A549 treated with DMSO at 1 μM for 4 hours (cell line): ENCODE data around the gene ZNF613. TPM values are rescaled to one million over a fixed set of nuclear protein-coding genes. Genes with fewer than 3 reads are reported as not detected.

Source experiments
- total RNA-seq: library from RNA; stranded (reverse); fragments of 200-300 nt; extraction: Qiagen RNA extraction; gene quantifications from 5 replicates; pipeline ENCODE4 v1.2.3, GENCODE V29; 2022; ENCODE audit warnings: low read depth

The ZNF613 gene
- total RNA-seq, result 0.89 to 1.6 TPM (median 1.0 TPM) in 5 replicates

DNA sequence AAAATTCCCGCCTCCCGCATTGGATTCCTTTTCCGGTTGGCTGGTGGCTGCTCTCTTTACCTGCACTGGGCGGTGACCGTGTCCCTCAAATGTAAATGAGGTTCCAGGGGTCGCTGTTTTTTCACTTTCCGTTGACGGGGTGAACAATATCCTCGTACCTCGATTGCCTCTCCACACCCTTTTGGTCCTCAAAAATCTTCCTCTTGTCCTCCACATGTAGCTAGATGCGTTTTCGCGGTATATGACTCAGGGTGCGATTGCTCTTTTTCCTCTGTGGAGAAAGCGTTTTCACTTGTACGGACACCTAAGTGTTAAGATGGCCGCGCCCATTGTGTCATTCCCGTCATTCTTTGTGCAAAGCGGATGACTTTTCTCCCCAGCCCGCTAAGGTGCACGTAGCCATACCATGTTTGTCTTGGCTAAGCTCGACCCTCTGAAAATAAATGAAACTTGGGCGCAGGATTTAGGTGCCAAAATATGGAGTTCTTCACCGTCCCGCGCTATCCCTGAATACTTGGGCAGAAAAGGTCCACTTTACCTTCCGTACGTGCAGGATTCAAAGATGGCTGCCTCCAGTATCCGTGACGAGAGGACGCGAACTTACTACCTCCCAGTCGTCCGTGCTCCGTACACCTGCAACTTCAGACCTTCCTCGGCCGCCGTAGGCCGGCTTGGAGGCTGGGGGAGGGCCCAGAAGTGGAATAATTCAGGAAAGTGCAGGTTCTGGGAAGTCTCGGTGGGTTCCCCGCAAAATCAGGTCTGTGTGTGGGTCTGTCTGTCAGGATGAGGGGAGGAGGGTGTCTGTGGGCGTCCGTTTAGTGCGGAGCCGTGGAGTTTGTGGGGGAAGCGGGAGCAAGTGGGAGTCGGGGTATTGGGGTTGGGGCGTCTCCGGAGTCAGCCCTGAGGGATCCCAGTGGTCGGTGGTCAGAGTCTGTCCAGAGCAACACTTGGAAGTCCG is at the start of gene ZNF613:
Gene ZNF613, plus strand, starts transcription at position 689 of the 958 bp plus-strand sequence. CDS start 8,749 bp downstream, outside the sequence.

DNA sequence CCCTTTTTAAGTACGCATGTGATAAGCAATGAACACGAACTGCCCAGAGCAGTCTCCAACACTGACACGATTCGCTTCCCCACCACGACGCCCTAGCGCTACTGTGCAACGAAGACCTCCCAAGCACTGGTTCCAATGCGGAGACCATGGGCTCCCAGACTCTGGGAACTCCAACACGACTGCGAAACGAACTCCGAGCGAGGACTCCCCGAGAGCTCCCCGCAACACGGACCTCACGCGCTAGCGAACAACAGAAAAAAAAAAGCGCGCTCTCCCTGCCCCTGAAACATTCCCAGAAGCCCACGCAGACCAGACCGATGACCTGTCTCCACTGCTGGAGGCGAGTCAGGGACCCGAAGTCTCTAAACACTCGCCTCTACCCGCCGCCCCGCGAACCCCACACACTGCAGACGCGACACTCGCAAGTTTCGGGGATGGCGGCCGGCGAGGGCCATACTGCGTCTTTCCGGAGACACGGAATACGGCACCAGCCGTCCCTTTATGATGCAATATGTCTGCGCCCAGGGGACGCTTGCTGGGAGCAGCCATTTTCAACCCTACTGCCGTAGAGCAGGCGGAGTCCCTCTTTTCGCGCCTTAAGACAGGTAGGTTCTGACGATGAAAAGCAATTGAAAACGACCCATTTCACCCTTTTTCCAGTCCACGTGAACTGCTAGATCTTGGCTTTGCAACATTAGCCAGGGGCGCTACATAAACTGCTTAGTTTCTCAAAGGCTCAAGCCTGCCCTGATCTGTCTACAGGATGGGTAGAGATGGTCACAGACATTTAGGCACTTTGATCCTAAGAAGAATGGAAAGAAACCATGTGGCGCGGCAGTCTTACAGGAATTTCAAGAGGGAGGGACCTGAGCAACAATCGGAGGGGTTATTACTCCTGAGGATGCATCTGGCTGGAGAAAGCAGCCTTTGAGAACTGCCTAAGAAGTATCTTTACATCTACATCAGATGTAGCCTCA is 39.5 kb upstream of the ZNF613 start, which contains the start of gene ZNF577:
Gene ZNF577, minus strand, starts transcription at position 430 of the 977 bp plus-strand sequence. CDS start 7,569 bp downstream, outside the sequence.

DNA sequence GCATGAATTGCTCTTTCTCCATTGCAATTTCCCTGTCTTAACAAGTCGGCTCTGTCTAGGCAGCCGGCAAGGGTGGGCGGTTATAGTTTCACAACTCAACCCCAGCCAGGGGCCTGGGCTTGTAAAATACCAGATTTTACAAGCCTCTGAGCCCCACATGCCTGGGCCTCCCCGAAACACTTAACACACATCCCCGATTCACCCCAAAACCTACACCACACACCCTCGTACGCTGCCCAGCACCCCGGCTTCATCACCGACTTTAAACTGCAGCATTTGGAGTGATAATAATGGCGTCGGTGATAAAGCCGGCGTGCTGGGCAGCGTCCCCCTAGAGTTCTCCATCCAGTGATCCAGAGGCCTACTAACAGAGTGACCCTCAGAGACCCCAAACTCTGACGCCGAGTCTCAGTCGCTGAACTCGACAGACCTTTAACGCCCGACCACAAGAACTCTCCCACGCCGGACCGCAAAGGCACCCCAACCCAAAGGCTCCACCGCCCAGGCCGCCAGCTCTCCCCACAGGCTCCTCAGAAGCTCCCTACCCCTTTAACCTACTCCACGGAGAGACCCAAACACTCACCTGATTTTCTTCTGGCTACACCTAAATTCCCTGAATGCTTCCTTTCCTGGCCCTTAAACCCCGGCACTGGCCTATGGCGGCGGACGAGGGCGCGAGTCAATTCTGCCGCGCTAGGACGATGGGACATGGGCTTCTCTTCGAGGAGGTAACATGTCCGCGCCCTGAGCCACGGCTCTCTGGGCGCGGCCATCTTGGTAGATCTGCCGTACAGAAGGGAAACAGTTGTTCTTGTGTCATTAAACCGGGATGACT is 22.7 kb upstream of the ZNF613 start, which contains the start of gene ZNF649:
Gene ZNF649, minus strand, starts transcription at position 687 of the 835 bp plus-strand sequence. CDS start 4,910 bp downstream, outside the sequence.

DNA sequence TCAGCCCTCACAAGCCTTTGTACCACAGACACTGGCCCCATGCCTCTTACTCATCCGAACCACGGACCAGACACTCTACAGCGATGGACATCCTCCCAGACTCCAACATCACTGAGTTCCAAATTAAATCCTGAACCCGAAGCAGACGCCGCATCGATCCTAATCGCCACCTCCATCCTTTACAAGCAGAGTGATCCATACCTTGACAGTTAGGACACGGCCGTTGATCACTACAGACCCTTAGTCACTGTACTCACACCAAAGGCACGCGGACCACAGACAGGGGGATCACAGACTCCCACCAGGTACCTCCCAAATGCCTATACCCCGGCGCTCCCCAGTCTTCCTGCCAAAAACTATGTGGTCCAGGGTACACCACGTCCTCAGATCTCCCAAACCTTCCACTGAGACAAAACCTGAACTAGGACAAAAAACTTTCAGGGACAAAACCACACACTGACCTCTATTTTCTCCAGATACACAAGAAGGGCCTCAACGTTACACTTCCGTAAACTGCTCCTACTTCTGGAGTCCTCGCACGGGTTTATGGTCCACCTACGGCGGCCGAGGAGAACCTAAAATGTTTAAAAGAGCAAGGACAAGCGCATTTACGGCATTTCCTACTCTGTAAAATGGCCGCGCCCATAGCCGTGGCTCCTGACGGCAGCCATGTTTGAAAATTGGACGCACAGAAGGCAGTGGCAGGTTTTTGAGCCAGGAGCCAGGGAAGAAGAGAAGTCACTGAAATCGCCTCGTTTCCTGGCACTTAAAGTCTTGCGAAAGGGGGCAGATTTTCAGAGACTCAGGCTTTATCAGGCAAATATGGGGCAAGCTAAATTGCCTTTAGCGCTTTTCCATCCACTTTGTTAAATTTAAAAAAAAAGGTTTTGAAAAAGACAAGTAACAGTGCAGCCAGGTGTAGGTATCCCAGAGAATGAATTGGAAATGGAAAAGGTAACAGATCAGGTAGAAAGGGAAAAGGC is 59.3 kb downstream of the ZNF613 start, which contains the start of gene ZNF350:
Gene ZNF350, minus strand, starts transcription at position 532 of the 983 bp plus-strand sequence. CDS start 12,480 bp downstream, outside the sequence.

Other genes starting within 250 kb of the ZNF613 start
- gene SPACA6, start 234.1 kb upstream of the ZNF613 start, total RNA-seq, result 13.6 to 14.4 TPM (median 13.8 TPM) in 5 replicates
- not detected in 5 replicates for gene HAS1, start 203.5 kb upstream of the ZNF613 start, total RNA-seq
- 0.08 TPM in 1 of 5 replicates, not detected in the others for gene FPR1, start 175.6 kb upstream of the ZNF613 start, total RNA-seq
- gene FPR2, start 166.3 kb upstream of the ZNF613 start, total RNA-seq, result not detected in 5 replicates
- gene FPR3, start 132.3 kb upstream of the ZNF613 start, total RNA-seq, result not detected in 5 replicates
- 0.06 to 0.08 TPM (median 0.07 TPM) in 3 of 5 replicates, not detected in the others for gene ZNF577, start 39.5 kb upstream of the ZNF613 start, total RNA-seq
- 0.20 to 0.57 TPM (median 0.28 TPM) in 5 replicates for gene ZNF649, start 22.5 kb upstream of the ZNF613 start, total RNA-seq
- gene ZNF350, start 59.4 kb downstream of the ZNF613 start, total RNA-seq, result 3.2 to 5.2 TPM (median 4.6 TPM) in 5 replicates
- gene ZNF615, start 80.7 kb downstream of the ZNF613 start, total RNA-seq, result 3.1 to 5.5 TPM (median 4.6 TPM) in 5 replicates
- gene ZNF614, start 100.9 kb downstream of the ZNF613 start, total RNA-seq, result 2.8 to 4.6 TPM (median 3.7 TPM) in 5 replicates
- 1.7 to 2.0 TPM (median 1.9 TPM) in 5 replicates for gene ZNF432, start 121.4 kb downstream of the ZNF613 start, total RNA-seq
- gene ZNF841, start 168.3 kb downstream of the ZNF613 start, total RNA-seq, result 1.7 to 2.8 TPM (median 2.3 TPM) in 5 replicates
- 0.51 to 1.3 TPM (median 0.61 TPM) in 5 replicates for gene ZNF616, start 212.5 kb downstream of the ZNF613 start, total RNA-seq
- gene ZNF836, start 244.1 kb downstream of the ZNF613 start, total RNA-seq, result 0.55 to 1.1 TPM (median 0.73 TPM) in 5 replicates